Umbilical cord (tissue), 2 donors: Measurements from ENCODE around the gene MACROD2. TPM values are rescaled to one million over a fixed set of nuclear protein-coding genes. Genes with fewer than 3 reads are reported as not detected.

Experiments
- DNase-seq: peaks from one replicate; pipeline ENCODE4 v3.0.0-alpha.2; 2015; ENCODE audit warnings: low spot score
- total RNA-seq: library from RNA; depleted of rRNA; stranded (reverse); fragments of >200 nt; gene quantifications from one replicate; pipeline ENCODE4 v1.2.3, GENCODE V29; 2014; ENCODE audit warnings: low replicate concordance; ENCODE audit not compliant: insufficient read depth

The MACROD2 gene
- total RNA-seq, 1 donor from 2014 or later: 69.6 TPM

GRCh38 chr20:15204234-15204633 lies 1208.9 kb downstream of the MACROD2 start:
- DNase-seq: no peak

- peak; percentile 44 for DNase-seq
Observed at GRCh38 chr20:15205028-15205427, 1209.7 kb downstream of the MACROD2 start.

- peak; percentile 3 for DNase-seq
Observed at GRCh38 chr20:15205719-15206118, 1210.4 kb downstream of the MACROD2 start.

DNA sequence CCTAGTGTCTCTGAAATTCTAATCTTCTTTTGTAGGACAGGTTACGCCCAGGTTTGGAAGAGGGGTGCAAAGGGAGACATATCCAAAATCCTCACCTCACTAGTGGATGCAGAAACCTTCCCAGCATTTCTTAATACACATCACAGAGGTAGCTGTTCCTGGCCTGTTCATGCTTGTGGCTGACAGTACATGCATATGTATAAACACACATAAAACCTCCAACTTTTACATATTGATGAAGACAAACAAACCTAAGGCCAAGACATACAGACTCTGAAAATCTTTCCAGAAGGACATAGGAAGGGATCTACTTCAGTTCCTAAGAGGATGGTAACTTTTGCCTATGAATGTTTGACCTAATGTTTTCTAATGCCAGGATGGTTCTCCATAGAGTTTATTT lies 1214.2 kb downstream of the MACROD2 start:
- no peak for DNase-seq

DNA sequence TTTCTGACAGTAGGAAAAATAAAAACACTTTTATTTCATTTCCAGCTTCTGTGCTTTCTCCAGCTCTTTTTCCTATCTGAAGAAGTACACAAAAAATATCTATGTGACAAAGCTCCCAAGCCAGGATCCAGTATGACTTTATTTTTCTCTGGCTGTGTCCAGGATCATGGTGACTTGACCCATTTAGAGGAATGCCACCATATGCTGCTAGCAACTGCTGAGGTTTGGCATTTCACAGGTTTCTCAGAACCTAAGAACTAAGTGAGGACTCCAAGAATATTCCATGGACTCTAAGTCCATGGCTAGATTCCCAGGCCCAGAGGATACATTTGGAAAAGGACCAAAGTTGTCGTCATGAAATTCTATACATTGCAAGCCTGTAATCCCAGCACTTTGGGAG lies 1218.7 kb downstream of the MACROD2 start:
- DNase-seq: no peak

GRCh38 chr20:15220009-15220656 lies 1224.8 kb downstream of the MACROD2 start:
- no peak for DNase-seq

DNA sequence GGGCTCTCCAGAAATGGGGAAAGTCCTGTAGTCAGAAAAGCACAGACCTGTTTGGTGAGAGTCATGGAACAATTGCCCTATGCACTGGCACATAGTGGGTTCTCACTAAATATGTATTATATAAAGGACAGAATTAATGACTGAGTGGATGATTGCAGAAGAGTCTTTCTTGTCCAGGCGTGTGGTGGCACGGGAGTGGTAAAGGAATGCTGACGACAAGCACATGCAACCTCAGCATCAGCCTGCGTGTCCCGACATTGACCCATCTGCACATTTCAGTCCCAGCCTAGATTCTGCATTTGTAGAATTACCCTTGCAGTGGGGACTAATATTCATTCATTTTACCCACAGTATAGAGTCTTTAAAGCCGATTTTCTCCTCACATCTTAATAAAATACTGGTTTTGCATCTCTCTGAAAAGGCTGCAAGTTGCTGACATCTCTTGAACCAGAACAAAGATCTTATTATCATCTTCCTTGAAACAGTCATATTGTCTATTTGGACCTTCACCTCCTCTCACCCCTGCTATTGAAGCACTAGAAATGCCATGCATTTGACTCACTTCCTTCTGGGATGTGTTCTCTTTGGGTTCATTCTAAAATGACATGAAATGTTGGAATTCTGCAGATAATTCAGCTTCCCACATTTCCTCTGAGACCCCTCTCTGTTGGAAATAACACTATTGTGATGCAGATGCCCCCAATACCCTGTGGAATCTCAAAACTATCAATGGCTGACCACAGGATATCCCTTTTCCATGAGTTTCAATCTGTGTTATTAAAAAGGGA lies 1225.7 kb downstream of the MACROD2 start:
- DNase-seq: no peak

DNA sequence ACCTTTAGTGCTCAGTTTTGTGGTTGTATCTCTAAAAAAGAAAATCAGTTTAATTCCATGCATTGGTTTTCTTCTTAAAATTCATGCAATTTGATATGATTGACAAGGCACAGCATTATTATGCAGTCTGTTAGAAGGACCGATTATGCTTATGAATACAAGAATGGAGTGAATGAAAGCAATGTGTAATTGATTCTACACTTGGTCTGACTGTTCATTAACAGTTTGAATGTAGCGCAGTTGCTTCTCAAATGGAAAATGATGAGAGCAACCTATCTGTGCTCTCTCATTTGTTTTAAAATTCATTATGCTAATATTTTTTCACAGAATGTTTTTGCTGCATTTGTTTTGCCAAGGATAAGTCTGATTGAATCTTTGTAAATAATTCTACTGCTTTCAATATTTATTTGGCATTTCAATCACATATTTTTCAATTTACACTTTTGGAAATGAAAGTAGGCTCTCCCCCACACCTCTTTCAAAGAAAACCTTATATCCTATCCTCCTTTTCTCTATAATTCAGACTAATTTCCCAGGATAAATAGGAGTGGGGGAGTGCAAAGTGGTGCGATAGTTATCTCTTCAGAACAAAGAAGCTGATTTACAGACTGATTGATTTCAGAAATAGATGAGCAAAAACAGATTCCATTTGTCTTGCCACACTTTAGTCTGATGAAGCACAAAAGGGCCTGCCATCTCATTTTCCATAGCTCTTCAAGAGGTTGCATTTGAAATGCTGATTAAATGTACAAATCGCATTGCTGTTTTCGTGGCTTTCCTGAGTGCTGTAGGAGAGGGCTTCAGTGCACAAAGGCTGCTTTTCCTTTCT lies 1227.4 kb downstream of the MACROD2 start:
- DNase-seq: no peak

- DNase-seq: no peak
Observed at GRCh38 chr20:15224199-15224598, 1228.9 kb downstream of the MACROD2 start.

DNA sequence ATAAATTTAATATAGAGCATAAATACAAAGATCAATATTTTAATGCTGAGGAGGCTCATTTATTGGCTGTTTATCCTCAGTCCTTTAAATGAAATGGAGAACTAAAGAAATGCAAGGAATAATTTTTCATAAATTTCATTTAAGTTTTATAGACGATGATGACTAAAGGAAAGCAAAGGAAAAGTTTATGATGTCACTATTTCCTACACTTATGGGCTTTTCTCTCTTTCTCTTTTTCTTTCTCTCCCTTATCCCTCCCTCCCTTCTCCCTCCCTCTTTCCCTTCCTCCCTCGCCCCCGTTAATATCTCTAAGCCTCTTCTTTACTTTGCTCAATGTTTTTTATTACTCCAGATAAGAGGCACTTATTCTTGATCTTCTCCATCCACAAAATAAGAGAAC lies 1231.8 kb downstream of the MACROD2 start:
- DNase-seq: no peak

- no peak for DNase-seq
Observed at GRCh38 chr20:15232243-15232642, 1236.9 kb downstream of the MACROD2 start.

DNA sequence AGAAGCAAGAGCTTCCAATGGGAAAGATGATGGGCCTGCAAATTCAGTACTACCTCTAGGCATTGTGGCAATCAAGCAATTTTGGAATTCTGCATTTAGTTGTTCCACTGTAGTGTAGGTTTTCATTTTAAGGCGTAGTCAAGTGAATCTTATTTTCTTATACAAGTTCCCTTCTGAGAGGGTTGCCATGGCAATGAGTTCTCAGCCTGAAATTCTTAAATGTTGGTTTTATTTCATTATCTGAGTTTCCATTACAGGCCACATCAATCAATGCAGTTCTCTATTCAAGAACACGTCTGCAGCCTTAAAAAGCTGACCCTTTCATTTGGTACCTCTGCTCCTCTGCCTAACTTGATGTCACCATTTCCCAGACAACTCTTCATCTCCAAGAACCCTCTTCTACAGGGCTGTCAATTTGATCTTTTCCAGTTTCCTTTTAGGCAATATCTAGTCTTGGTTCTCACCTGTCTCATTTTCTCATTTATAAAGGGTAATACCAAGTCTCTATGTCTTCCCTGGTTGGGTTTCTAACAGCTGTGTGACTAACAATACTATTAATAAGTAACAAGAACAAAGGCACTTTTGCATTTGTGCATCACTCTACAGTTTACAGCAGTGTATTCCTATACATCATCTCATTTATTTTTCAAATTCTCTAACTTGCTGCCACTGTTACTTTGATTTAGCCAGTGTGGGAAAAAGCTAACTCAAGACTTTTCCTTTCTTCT lies 1240.3 kb downstream of the MACROD2 start:
- no peak for DNase-seq

GRCh38 chr20:15236812-15237211 lies 1241.5 kb downstream of the MACROD2 start:
- DNase-seq: no peak

GRCh38 chr20:15239542-15240206 lies 1244.4 kb downstream of the MACROD2 start:
- DNase-seq: no peak

DNA sequence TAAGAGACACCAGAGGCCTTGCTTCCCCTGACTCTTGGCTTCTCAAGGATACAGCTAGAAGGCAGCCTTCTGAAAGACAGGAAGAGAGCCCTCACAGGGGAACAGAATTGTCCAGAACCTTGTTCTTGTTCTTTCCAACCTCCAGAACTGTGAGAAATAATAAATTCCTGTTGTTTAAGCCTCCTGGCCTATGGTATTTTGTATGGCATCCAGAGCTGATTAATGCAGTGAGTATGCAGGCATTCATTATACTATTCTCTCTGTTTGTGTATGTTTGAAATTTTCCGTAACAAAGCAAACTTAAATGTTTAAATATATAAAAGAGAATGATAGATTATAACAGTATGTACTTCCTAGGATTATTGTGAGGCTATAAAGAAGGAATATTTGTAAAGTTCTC lies 1245.5 kb downstream of the MACROD2 start:
- DNase-seq: no peak

GRCh38 chr20:15241681-15242080 lies 1246.4 kb downstream of the MACROD2 start:
- DNase-seq: no peak

DNA sequence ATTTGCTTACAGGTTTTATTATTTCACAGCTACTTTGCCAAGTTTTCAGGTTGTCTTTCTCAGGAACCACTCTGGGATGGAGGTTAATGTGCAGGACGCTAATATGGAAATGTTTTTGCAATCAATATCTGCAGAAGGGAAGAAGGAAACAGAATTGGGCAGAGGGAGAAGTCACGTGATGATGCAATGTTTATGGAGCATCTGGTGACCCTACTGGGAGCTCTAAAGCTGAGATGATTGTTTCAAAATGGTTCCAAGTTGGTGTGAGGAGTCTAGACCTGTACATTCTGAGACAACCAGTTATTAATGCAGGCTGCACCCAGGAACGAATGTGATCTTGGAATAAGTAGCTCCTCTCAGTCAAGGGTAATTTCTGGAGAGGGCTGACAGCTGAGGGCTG lies 1247.5 kb downstream of the MACROD2 start:
- no peak for DNase-seq

- DNase-seq: peak; percentile 5
Observed at GRCh38 chr20:15245896-15246295, 1250.6 kb downstream of the MACROD2 start.

- no peak for DNase-seq
Observed at GRCh38 chr20:15248618-15249395, 1253.5 kb downstream of the MACROD2 start.

DNA sequence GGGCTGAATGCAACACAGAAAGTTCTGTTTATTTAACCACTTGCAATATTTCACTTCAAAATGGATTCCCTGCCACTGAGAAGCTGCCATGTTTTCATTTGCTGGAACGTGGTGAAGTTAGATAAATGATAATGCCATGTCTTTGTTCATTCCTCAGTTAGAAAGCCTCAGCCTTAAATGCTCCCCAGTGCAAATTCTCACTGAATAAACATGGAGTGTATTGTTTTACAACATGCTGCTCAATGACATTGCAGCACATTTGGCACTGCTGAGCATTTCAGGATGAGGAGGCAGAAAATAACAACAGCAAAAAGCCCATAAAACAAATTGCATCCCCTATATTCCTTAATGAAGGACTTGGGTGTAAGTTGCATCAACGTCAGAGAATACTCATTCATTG lies 1255.9 kb downstream of the MACROD2 start:
- DNase-seq: no peak
